GM19372 (cell line): Measurements from ENCODE around the gene GPSM1.

Experiments
- ATAC-seq: cut with Tn5 transposase; IDR thresholded peaks from one replicate; pipeline ENCODE4 v1.9.1; 2021; ENCODE audit warnings: mild to moderate bottlenecking, low read depth, moderate library complexity; ENCODE audit not compliant: unreplicated experiment

Gene GPSM1

GRCh38 chr9:136303825-136304416, 23.4 kb upstream of the GPSM1 start, which contains the start of gene CCDC187:
Gene CCDC187, minus strand, starts transcription at chr9:136304094. Its CDS starts 264 bp downstream, at chr9:136303830.
- ATAC-seq = no peak

DNA sequence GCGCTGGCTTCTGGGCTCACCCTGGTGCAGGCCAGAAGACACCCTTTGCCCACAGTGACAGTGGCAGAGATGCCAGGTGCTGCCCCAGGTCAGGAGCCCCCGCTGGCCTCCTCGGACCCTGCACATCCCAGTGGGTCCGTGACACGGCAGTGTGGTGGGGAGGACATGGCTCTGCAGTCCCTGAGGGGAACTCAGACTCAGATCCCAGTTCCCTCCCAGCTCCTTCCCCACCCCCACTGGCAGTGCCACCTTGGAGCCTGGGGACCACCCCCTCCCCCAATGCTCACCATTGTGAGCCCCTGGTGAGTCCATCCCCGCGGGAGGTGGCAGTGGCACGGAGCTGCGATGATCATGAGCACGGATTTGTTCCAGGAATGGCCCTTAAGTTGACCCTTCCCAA, 22.9 kb upstream of the GPSM1 start:
- no peak for ATAC-seq

DNA sequence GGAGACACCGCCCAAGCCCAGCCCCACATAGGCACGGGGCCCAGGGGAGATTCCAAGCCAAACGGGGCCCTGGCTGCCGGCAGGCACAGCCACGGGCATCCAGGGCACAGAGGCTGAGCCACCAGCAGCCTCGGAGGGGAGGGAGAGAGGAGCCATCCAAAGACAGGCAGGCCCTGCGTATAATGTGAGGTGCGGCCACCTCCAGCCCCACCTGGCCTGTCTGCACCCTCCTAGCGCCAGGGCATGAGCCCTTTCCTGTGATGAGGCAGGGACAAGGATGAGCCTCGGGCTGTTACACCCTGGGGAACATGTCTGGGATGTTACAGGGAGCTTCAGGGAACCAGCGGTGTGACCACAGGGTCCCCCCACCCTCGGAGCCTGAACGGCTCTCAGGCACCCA, 22.4 kb upstream of the GPSM1 start:
- no peak for ATAC-seq

- no peak for ATAC-seq
Observed at GRCh38 chr9:136305804-136306203, 21.5 kb upstream of the GPSM1 start.

- no peak for ATAC-seq
Observed at GRCh38 chr9:136306211-136307208, 20.8 kb upstream of the GPSM1 start.

DNA sequence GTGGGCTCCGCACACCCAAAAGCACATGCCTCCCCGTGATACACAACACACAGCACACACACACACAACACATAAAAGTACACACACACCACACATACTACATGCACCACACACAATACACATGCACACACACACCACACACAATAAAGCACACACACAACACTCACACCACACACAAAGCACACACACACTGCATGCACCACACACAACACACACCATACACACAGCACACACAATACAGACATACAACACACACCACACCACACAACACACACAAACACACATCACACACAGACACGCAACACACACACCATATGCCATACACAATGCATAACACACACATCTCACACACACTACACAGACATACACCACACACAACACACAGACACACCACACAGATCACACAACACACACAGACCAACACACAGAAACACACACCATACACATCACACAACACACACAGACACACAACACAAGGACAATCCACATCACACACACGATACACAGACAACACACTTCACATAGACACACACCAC, 20.1 kb upstream of the GPSM1 start:
- ATAC-seq = no peak

DNA sequence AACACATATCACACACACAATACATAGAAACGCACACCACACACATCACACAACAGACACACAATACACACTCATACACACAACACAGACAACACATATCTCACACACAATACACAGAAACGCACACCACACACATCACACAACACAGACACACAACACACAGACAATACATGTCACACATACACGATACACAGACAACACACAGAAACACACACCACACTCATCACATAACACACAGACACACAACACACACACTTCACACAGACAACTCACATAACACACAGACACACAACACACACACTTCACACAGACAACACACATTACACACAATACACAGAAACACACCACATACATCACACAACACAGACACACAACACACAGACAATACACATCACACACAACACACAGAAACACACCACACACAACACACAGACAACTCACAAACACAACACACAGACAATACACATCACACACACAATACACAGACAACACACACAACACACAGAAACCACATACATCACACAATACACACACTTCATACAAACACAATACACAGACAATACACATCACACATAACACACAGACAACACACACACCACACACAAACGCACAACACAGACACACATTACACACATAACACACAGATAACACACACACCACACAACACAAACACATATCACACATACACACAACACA, 19.2 kb upstream of the GPSM1 start:
- ATAC-seq = no peak

DNA sequence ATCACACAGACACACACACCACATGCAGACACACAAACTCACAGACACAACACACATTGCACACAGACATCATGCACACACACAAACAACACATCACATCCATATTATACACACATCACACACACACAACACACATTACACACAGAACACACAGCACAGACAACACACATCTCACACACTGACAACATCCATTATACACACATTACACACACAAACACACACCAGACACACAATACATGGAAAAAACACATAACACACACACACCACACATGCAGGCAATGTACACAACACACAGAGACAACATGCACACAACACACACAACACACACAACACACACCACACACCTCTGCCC, 18.7 kb upstream of the GPSM1 start:
- no peak for ATAC-seq

- no peak for ATAC-seq
Observed at GRCh38 chr9:136309101-136309801, 18.1 kb upstream of the GPSM1 start.

DNA sequence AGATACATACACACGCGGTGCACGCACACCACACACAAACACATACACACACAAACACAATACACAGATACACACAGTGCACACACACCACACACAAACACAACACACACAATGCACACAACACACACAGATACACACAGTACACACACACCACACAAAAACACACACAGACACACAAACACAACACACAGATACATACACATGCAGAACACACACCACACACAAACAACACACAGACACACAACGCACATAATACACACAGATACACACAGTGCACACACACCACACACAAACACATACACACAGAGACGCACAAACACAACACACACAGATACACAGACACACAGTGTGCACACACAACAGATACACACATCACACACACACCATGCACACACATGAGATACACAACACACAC, 17.5 kb upstream of the GPSM1 start:
- no peak for ATAC-seq

GRCh38 chr9:136310273-136311030, 16.9 kb upstream of the GPSM1 start:
- ATAC-seq = no peak

GRCh38 chr9:136311051-136312008, 16.0 kb upstream of the GPSM1 start:
- ATAC-seq = no peak

DNA sequence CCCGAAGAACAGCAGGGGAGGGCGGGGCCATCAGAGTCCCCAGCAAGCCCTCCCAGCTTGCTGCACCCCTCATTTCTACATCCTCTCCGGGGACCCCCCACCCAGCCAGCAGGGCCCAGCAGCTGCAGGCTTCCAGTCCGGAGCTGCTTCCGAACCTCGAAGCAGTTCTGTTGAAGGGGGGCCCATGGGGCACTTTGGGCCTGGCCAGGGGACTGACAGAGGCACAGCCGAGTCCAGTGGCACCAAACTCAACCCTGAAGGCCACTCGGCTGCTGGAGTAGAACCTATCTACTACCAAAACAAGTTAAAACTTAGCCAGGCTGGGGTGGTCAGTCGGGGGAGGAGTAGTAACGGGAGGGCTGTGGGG, 15.3 kb upstream of the GPSM1 start:
- no peak for ATAC-seq

DNA sequence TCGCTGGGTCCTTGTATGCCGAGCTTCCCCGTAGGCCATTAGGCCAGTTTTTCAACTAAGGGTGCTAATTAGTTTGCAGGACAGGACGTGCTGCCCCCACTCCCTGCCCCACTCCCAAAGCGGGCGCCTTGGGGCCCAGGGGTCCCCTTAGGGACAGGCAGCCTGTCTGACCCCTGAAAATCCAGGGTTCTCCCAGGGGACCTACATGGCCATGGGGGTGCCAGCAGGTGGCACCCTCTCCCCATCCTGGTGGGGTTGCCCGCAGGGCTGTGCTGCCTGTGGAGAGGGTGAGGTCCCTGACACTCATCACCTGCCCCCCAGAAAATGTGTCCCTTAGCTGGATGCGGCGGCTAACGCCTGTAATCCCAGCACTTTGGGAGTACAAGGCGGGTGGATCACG, 14.9 kb upstream of the GPSM1 start:
- ATAC-seq = no peak

- ATAC-seq = no peak
Observed at GRCh38 chr9:136313111-136314055, 14.0 kb upstream of the GPSM1 start.

GRCh38 chr9:136314056-136314416, 13.3 kb upstream of the GPSM1 start:
- no peak for ATAC-seq

DNA sequence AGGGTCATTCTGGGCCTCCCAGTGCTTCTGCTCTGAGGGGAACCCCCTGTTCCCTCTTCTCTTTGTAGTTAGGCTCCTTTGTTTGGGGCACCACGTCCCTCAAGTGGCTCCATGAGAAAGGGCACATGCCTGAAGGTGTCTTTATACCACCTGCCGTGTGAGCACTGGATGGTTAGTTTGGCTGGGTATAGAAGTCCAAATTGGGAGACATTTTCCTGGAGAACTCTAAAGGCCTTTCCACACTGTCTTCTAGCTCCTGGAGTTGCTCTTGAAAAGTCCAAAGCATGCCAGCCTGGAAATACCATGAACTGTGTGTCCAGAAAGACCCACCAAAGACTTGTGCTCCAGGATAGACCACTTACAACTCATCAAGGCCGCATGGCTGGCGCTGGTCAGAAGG, 12.4 kb upstream of the GPSM1 start:
- ATAC-seq = no peak
